ENCODE results near the gene PTPRD.

Gene PTPRD

DNA sequence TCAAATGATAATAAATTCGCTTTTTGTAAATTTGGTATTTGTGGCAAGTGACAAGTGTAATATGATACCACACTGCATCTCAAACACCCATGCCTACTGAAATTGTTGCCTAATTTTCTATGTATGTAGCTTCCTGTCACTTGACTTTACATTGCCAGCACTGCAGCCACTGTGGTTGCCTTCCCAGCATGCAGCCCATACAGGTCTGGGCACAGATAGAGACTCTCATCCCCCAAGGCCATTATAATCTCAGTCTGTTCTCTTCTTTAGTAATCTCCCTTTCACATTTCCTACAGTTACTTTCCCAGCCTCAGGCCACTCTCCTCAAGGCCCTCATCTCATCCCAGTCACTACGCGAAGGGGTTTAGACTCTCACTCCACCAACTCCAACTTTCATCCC, 1200.6 kb downstream of the PTPRD start:
- H3K4me3 ChIP-seq (ENCODE audit: low read length), result no peak overlapping the region
- no peaks in the 10 kb centered on the region for H3K36me3 ChIP-seq (ENCODE audit: control insufficient read depth, low read length)
- H3K79me2 ChIP-seq (ENCODE audit: control insufficient read depth, low read length), result no peaks in the 10 kb centered on the region
- H3K9me3 ChIP-seq (ENCODE audit: control insufficient read depth, insufficient read depth, low read length), result no peaks in the 10 kb centered on the region
- H3K4me2 ChIP-seq (ENCODE audit: low read length), result no peak overlapping the region
- no peaks in the 10 kb centered on the region for H3K27me3 ChIP-seq (ENCODE audit: control insufficient read depth, low read length)
- H3K27ac ChIP-seq (ENCODE audit: low read depth, low read length), result no peak overlapping the region
- H4K20me1 ChIP-seq (ENCODE audit: control insufficient read depth, insufficient read depth, low read depth, low read length), result no peaks in the 10 kb centered on the region
- TF ChIP-seq CTCF (IDR thresholded peaks at IDR 0.05; ENCODE audit: low read depth, low read length, poor library complexity, severe bottlenecking), result no peak
- TF ChIP-seq EZH2phosphoT487 (IDR thresholded peaks at IDR 0.05; ENCODE audit: borderline replicate concordance, low read length), result no peak
- no peaks in the 10 kb centered on the region for H3K9me2 ChIP-seq (replicated peaks; ENCODE audit: control insufficient read depth, low read length)
- no peaks in the 10 kb centered on the region for H3F3A ChIP-seq (ENCODE audit: control insufficient read depth, insufficient read depth)
- no peaks in the 10 kb centered on the region for H3K4me1 ChIP-seq (ENCODE audit: control insufficient read depth, low read length)

- Histone ChIP-seq H3K4me1 (ENCODE audit: control insufficient read depth, low read length) (no peaks in the 10 kb centered on the region), H4K20me1 (ENCODE audit: control insufficient read depth, insufficient read depth, low read depth, low read length) (no peaks in the 10 kb centered on the region), H3K4me3 (ENCODE audit: low read length) (no peak overlapping the region), H3K4me2 (ENCODE audit: low read length) (no peak overlapping the region), H3K9me2 (replicated peaks; ENCODE audit: control insufficient read depth, low read length) (no peaks in the 10 kb centered on the region), H3K79me2 (ENCODE audit: control insufficient read depth, low read length) (no peaks in the 10 kb centered on the region), H3K9me3 (ENCODE audit: control insufficient read depth, insufficient read depth, low read length) (no peaks in the 10 kb centered on the region), H3F3A (ENCODE audit: control insufficient read depth, insufficient read depth) (no peaks in the 10 kb centered on the region), H3K27ac (ENCODE audit: low read depth, low read length) (no peak overlapping the region), H3K36me3 (ENCODE audit: control insufficient read depth, low read length) (no peaks in the 10 kb centered on the region), H3K27me3 (ENCODE audit: control insufficient read depth, low read length) (no peaks in the 10 kb centered on the region)
- no peak for TF ChIP-seq CTCF (IDR thresholded peaks at IDR 0.05; ENCODE audit: low read depth, low read length, poor library complexity, severe bottlenecking)
- TF ChIP-seq EZH2phosphoT487 (IDR thresholded peaks at IDR 0.05; ENCODE audit: borderline replicate concordance, low read length), result no peak
Measured at GRCh38 chr9:9410736-9411135, 1202.1 kb downstream of the PTPRD start.

- H3K9me2 ChIP-seq (replicated peaks; ENCODE audit: control insufficient read depth, low read length), result no peaks in the 10 kb centered on the region
- H3K4me2 ChIP-seq (ENCODE audit: low read length), result no peak overlapping the region
- no peak overlapping the region for H3K4me3 ChIP-seq (ENCODE audit: low read length)
- TF ChIP-seq EZH2phosphoT487 (IDR thresholded peaks at IDR 0.05; ENCODE audit: borderline replicate concordance, low read length), result no peak
- no peak for TF ChIP-seq CTCF (IDR thresholded peaks at IDR 0.05; ENCODE audit: low read depth, low read length, poor library complexity, severe bottlenecking)
- H3K27ac ChIP-seq (ENCODE audit: low read depth, low read length), result no peak overlapping the region
- H3K79me2 ChIP-seq (ENCODE audit: control insufficient read depth, low read length), result no peaks in the 10 kb centered on the region
- H3K9me3 ChIP-seq (ENCODE audit: control insufficient read depth, insufficient read depth, low read length), result no peaks in the 10 kb centered on the region
- no peaks in the 10 kb centered on the region for H3K4me1 ChIP-seq (ENCODE audit: control insufficient read depth, low read length)
- H3F3A ChIP-seq (ENCODE audit: control insufficient read depth, insufficient read depth), result no peaks in the 10 kb centered on the region
- no peaks in the 10 kb centered on the region for H4K20me1 ChIP-seq (ENCODE audit: control insufficient read depth, insufficient read depth, low read depth, low read length)
- H3K36me3 ChIP-seq (ENCODE audit: control insufficient read depth, low read length), result no peaks in the 10 kb centered on the region
- no peaks in the 10 kb centered on the region for H3K27me3 ChIP-seq (ENCODE audit: control insufficient read depth, low read length)
Measured at GRCh38 chr9:9399982-9400381, 1212.8 kb downstream of the PTPRD start.

DNA sequence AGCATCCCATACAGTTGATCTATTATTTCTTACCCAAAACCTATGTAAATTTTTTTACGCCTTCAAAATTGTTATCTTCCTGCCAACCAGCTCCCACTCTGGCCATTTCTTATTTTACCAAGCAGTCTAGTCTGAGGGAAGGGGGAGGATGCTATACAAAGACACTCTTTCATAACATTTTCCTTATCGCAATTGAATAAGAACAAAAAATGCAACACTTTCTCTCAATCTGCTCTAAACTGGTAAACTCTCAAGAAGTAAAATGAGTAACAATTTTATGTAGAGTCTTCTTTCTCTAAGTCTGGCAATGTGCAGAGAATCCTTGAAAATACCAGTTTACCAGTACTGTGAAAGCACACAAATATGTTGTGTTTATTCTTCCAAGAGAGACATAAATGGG, 1216.3 kb downstream of the PTPRD start:
- TF ChIP-seq CTCF (IDR thresholded peaks at IDR 0.05; ENCODE audit: low read depth, low read length, poor library complexity, severe bottlenecking), result no peak
- TF ChIP-seq EZH2phosphoT487 (IDR thresholded peaks at IDR 0.05; ENCODE audit: borderline replicate concordance, low read length), result no peak
- H3K9me2 ChIP-seq (replicated peaks; ENCODE audit: control insufficient read depth, low read length), result no peaks in the 10 kb centered on the region; the same call in 1 of the 2 replicates
- no peaks in the 10 kb centered on the region for H3K27me3 ChIP-seq (ENCODE audit: control insufficient read depth, low read length)
- no peaks in the 10 kb centered on the region for H3F3A ChIP-seq (ENCODE audit: control insufficient read depth, insufficient read depth)
- no peak overlapping the region for H3K27ac ChIP-seq (ENCODE audit: low read depth, low read length)
- H3K79me2 ChIP-seq (ENCODE audit: control insufficient read depth, low read length), result no peaks in the 10 kb centered on the region
- H3K4me3 ChIP-seq (ENCODE audit: low read length), result no peak overlapping the region
- no peaks in the 10 kb centered on the region for H3K36me3 ChIP-seq (ENCODE audit: control insufficient read depth, low read length)
- H3K4me2 ChIP-seq (ENCODE audit: low read length), result no peak overlapping the region
- no peaks in the 10 kb centered on the region for H3K9me3 ChIP-seq (ENCODE audit: control insufficient read depth, insufficient read depth, low read length)
- H3K4me1 ChIP-seq (ENCODE audit: control insufficient read depth, low read length), result no peaks in the 10 kb centered on the region
- no peaks in the 10 kb centered on the region for H4K20me1 ChIP-seq (ENCODE audit: control insufficient read depth, insufficient read depth, low read depth, low read length)

Measured in DOHH2 (cell line).